Activated T-cell treated with anti-CD3 and anti-CD28 coated beads, Interleukin-2, amount 50 U/mL, for 1 hour (primary cell): ENCODE results near the gene JAM3.

ENCODE experiments used
- DNase-seq: peaks from one replicate; pipeline ENCODE4 v3.0.0-alpha.2; 2020

Gene JAM3

DNA sequence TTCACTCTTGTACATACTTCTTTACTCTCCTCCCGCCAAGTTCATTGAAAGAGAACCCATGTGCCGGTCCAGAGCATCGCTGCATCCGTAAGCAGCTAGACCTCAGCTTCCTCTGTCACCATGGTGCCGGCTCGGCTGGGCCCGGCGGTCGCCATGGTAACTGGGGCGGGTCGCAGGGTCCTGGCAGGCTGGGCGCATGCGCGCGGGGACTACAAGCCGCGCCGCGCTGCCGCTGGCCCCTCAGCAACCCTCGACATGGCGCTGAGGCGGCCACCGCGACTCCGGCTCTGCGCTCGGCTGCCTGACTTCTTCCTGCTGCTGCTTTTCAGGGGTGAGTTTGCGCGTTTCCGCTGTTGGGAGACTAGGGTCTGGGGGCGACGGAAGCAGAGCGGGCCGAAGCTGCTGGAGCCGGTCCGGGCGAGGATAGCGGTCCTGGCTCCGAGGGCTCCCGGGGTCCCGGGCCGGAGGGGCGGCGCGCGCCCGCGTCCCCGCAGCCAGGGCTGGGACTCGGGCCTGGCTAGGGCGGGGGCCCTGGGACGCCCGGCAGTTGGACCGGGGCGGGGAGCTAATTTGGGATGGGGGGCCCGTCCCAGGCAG lies at the start of gene JAM3:
Gene JAM3 (plus strand): TSS at position 244 of the 597 bp plus-strand sequence. CDS start 12 bp downstream, at position 256.
- DNase-seq, result peak; percentile 99

DNA sequence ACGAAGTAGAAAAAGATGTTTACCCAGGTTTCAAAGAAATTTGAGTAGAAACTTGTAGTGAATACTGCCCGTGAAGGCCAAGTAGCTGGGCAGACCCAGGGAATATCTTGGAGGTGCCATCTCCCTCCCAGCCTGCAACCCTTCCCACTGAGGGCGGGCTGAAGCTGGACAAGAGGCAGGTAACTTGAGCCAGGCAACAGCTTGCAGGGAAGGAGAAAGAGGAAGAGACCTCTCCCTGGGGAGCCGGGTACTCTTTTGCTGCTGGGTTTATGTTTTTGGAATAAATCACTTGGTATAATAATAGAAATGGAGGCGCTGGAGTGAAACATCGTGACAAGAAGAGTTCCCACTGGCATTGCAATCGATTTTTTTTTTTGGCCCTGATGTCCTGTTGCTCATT lies 49.4 kb upstream of the JAM3 start:
- no peak for DNase-seq

DNA sequence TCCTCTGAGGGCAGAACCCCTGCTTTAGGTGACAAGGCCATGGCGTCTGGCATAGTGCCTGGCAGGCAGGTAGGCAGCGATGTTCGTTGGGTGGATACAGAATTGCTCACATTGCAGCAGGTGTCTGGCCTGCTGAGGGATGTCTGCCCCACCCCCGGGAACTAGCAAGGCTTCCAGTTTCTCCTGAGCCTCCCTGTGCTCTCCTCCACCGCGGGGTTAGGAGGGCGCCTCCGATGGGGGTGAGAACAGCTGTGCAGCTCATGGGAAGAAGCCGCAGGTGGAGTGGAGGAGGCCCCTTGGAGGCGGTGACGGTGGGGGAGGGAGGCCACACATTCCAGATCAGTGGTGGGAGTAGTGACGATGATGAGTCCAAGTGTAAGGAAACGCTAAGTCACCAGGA lies 48.3 kb upstream of the JAM3 start:
- DNase-seq, result no peak

DNA sequence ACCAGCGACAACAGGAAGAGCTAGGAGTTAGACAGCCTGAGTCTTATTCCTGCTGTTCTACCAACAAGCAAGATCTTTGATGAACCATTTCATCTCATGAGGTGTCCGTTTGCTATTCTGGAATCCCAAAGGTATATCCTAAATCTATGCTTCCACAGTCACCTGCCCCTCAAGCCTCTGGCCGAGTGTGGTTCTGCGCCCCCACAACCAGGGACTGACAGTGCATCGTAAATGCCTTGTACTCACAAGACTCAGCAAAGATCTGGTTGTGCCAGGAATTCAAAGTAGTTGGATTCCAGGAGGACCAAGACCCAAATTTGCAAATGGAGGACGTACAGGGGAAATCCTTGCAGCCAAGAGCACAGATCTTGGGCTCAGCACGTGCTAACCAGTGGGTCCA lies 47.5 kb upstream of the JAM3 start:
- no peak for DNase-seq

DNA sequence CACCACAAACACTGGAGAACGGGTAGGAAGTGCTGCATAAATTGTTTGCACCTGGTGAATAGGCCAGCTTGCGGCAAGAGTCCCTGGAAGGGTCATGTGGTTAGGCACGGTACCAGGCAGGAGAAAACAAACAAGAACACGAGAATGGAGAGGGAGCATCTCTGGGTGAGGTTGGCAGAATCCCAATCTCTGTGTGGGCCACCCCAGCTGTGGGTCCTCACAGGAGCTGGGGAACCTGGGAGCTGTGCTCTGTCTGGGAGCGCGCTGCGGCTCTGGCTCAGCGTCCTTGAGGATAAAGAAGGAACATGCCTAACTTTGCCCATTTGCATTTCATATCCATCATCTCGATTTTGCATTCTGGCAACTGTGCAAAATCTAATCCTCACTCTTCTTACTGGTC lies 46.1 kb upstream of the JAM3 start:
- DNase-seq, result no peak

DNA sequence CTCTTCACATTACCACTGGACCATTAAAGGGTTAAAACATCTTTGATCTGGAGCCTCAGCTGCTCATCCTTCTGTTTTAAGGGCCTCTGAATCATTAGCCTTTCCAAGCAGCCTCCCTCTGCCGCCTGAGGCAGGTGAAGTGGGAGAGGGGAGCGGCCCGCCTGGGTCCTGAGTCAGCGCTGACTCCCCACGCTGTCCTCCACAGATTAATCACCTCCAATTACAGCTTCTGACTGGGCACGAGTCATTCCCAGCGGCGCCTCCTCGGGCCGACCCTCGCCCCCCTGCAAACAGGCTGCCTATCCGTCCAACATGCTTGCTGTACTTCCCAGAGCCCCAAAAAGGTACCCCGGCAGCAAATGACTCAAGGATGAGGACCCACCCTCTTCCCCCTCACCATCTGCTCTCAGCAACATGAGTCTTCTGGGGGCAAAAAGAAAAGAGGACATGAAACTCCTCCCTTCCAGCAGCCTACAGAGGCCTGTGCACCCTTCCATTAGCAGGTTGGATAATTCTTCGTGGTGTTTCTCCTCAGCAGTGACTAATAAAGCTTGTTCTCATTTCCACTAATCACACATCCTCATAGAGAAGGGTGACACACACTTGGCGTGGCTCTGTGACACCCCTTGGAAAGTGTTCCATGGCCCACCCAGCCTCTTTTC lies 44.3 kb upstream of the JAM3 start:
- no peak for DNase-seq

DNA sequence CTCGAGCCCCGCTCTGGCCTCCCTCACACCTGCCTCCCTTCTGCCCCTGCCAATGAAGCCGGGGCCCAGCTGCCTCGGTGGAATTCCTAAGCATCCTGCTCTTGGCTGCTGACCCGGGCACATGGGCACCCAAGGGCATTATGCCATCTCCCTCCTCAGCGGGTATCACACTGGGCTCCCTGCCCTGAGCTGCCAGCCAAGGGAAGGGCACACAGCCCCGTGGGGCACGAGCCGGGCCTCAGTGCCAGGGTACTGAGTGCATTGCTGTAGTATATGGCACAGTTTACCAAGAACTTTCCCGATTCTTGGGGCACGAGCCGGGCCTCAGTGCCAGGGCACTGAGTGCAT lies 43.8 kb upstream of the JAM3 start:
- no peak for DNase-seq

DNA sequence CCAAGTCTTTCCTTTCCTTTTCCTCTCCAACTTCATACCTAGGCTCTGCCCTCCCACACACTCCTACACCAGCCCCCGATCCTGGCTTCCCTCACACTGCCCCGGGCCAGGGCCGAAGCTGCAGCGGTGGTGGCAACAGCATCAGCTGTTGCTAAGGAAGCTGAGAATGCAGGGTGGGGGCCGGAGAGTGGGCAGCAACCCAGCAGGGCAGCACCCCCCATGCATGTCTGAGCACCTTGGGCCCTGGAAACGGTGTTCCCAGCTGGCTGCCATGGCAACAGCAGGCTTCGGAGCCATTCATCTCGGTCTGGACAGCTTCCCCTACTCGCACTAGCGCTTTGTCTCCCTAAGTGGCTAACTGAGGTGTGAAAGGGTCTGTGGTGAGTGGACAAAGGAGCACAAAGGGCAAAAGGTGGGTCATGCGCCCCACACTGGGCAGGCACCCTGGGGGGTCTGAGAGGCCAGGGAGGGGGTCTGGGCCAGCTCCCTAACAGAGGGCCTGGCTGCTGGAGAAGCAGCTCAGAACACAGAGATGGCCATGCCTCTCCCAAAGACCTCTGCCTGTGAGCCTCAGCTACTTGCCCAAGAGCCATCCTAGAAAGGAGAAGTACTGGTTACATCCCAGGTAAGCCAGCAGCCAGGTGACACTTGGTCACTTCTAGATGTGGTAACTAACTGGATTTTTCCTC lies 42.1 kb upstream of the JAM3 start:
- DNase-seq, result no peak

DNA sequence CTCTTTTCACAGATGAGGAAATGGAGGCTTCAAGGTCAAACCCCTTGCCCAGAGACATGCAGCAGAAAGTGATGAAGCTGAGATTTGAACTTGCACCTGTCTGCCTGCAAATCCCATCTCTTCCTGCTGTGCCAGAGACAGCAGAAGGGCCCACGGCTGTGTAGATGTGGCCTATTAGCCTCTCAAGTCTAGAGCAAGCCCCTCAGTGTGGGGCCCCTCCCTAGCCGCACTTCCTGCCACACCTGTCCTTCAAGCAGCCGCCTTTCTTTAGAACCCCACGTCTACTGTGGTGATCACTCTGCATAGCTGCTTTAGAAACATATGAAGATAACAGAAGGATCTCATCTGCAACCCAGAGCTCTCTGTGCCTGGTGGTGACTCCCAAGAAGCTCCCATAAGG lies 41.2 kb upstream of the JAM3 start:
- DNase-seq, result peak; percentile 60

DNA sequence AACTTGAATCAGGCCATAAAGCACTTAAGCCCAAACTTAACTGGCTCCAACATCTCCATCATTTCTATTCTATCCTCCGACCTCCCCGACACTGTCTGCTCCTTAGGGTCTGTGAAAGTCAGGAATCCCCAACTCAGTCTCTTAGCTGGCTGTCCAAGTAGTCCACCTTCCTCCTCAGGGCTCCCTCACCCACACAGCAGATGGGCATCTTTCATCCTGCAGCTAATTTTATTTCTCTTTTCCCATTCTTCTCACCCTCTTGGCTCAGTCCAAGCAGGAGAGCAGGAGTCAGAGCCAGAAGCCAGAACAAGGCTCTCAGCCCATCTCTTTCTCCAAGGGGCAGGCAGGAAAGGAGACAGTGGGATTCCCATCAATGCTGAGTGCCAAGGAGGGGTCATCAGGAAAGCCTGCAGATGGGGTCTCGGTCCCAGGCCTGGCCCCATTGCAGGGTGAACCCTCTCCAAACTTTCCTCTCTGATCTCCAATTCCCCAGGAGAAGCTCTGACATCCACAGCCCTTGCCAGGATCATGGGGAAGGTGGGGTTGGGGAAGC lies 40.4 kb upstream of the JAM3 start:
- DNase-seq, result no peak

DNA sequence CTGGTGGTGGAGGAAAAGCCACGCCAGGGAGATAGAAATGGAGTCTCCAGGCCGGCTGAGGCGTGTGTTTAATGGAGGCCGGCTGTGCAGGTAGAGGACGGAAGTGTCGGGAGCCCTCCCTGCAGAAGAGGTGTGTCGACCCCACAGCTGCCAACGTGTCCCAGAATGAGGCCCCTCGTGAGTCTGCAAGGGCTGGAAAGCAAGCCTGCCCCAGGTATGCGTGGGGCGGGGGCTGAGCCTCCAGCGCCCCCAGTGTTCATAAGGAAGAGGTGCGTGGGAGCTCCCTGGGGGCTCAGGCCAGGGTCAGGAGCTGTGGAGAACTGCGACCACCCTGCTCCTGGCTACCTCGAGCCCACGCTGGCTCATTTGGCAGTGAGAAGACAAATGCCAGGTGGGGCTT lies 38.0 kb upstream of the JAM3 start:
- DNase-seq, result no peak

DNA sequence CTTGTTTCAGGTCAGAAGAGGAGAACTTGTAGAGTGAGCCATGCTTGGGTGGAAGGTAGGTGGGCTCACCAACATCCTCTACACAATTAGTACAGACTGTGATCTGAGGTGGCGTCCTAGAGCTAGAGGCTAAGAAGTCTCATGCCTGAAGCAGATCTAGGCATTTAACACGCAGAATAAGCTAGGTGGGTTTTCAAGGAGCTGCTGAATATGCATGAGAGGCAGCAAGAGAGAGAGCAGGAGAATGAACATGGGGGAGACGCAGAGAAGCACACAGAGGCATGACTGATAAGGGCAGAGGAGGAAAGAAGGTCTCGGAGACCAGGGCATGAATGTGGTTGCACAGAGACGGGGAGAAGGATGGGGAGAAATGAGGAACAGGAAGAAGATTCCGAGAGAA lies 36.8 kb upstream of the JAM3 start:
- DNase-seq, result no peak

DNA sequence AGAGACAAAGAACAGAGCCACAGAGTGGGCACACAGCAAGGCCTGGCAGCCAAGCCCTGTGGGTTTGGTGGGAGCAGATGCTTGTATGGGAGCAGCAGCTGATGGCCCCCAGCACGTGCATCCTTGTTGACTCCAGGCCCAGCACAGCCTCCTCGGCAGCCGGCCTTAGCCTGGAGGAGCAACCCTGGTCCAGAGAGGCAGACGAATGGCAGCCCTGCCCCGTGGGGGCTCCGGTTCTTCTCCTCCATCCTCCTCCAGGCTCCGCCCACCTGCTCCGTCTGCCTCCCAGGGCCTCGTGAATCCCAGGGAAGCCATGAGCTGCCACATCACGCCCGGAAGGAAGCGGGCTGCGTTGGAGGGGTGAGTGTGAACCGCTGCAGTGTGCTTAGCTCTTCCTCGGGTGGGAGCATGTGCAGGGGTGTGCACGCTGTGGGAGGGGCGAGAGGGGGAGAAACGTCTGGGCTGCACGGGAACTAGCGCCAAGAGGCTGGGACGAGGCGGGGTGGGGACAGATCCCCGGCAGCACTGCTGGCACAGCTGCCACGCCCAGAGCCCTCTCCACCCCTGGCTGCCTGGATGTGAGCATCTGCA lies 36.3 kb upstream of the JAM3 start:
- DNase-seq, result no peak

DNA sequence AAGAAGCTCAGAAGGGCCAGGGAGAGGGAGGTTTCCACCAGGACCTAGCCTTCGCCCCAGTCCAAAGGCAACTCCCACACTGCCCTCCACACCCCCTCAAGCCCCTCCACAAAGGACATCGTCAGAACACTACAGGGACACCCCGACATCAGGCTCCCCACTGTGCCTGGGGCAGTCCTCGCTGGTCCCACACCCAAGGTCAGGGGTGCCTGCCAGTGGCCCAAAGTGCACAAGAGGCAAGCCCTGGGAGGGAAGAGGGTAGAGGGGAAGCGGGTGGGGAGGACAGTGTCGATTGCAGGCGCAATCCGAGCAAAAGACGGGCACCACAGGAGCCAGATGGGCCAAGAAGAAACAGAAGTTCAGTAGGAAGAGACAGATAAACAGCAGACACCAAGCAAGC lies 35.6 kb upstream of the JAM3 start:
- no peak for DNase-seq

DNA sequence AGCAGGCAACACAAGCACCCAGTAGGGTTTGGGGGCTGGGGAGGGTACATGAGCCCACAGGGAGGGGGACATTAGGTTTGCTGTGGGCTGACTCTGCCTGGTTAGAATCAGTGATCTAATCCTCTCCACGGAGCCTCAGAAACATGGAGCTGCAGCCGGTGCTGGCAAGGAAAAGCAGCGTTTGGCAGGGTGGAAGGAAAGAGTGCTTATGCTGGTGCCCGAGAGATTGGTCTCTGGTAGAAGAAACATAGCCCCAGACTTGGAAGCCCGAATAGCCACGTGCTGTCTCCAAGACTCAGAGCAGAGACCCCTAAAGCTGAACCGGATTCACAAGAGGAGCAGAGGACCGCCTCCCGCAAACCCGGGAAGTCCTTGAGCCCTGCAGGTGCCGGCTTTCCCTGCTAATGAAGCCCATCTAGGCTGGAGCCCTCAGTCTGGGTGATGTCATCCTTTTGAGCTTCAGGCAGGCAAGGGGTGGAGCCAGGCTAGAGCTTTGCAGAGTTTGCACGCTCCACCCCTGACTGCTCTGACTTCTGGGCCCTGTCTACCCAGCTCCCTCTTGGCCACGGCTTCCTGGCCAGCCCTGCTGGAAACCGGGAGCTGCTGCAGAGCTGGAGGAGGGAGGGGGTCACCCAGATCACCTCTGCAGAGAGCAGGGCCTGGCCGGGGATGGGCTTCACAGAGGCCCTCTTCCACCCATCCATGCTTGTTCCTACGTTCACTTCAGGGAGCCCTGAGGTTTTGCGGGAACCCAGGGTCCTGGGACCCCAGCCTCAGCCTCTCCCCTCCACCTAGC lies 35.0 kb upstream of the JAM3 start:
- peak; percentile 67 for DNase-seq

DNA sequence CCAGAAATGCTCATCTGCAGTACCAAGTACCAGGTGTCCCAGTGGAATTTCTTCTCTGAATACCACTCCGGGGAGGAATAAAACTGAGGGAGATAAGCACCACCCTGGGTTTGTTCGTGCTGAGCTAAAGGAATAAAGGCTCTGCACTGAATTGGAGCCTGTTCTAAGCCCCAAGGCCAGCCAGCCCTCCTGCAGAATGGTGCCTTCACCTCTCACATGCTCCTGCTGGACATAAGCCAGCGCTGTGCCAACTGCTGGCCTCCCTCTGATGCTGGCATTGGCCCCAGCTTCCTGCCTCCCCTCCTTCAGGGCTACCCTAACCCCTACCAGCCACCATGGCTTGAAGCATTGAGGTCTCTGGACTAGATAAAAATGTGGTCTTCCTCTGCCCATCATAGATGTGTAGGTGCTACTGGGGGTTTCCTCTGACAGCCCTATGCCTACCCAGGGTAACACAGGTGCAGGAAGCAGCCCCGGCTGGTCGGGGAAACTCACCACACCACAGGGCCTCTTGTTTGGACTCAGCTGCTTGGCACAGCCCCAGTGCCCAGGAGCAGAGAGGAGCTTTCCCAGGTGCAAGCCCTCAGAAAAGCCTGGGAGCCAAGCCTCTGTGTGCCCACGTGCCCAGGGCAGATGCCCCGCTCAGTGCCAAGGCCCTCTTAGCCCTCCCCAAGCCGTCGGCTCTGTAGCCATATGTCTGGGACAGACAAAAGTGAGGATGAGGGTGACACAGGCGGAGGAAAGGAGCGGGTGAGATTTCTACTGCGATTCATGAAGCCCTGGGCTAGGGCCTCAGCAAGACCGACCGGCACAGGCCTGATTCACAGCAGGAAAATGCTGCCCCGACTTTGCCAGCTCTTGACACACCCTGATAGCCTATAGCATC lies 34.1 kb upstream of the JAM3 start:
- DNase-seq, result no peak

DNA sequence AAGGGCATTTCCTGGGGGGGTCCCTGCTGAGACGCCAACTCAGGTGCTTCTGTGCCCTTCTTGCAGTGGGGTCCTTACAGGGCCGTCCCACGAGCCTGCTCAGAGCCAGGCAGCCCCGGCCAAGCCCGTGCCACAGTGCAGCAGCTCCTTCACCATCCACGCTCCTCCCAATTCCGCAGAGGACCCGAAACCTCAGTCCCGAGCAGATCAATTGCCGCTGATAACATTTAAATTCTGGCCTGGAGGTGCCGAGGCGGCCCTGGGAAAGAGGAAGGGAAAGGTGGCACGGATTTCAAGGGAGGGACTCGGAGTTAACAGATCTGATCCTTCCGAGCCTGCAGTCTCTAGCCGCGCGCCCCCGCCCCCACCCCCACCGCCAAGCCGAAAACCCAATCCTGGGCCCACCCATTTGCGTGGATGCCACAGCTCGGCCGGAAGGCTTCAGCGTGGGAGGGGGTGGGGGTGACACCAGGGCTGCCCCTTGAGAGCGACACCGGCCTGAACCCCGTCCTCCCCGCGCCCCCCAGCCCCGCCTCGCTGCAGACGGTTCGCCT lies 32.3 kb upstream of the JAM3 start:
- DNase-seq, result peak; percentile 45

DNA sequence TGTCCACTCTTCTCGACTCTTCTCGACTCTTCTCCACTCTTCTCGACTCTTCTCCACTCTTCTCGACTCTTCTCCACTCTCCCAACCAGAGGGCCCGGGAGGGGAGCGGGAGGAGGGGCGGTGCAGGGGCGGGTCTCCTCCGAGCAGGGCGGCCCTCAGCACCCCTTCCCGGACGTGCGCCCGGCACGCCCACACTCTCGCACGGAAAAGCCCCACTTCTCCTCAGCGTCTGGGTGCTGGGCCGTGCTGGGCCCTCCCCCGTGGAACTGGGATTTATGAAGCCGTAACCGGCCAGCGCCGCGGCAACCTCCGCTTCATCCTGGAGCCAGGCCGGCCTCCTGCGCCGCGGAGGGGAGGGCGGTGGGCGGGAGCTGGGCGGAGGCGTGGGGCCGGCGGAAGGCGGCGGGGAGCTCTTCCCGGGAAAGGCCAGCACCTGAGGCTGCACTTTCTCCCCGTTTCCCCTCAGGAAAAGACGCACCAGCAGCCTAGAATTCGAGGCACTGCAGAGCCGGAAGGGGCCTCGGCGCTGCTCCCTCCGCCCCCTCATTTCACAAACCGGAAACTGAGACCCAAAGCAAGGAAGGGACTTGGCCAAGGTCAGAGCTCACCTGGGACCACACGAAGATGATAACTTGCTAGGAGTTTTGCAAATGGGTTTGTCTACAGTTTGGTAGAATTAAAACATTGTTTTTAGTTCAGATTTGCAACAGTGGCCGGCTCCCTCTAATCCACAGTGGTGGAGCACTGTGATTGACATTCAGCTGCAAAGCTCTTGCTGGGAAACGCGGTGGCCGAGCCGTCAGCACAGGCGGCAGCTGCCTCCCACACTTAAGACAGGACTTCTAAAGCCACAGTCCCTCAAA lies 31.6 kb upstream of the JAM3 start:
- peak; percentile 66 for DNase-seq

DNA sequence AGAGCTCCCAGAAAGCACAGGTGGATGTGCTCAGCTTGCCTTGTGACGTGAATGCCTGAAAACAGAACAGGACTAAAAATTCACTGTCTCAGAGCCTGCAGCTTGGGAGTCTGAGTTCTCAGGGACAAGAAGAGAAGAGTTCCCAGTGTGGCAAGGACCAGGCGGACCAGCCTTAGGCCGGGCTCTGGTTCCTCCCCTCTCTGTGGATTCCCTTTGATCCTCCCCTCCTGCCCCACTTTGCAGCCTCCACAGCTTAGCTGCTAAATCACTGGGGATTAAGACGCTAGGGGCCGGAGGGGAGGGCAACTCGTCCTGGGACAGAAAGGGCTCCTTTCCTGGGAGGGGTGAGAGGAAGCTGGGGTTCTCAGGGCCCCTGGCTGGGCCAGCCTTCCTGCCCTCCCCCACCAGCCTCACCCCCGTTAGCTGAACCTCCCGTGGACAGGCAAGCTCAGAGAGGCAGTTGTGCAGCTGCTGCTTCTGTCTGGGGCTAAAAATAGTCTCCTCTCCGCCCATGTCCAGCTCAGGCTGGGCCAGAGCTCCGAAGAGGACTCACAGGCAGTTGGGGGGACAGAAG lies 29.9 kb upstream of the JAM3 start:
- DNase-seq, result no peak

DNA sequence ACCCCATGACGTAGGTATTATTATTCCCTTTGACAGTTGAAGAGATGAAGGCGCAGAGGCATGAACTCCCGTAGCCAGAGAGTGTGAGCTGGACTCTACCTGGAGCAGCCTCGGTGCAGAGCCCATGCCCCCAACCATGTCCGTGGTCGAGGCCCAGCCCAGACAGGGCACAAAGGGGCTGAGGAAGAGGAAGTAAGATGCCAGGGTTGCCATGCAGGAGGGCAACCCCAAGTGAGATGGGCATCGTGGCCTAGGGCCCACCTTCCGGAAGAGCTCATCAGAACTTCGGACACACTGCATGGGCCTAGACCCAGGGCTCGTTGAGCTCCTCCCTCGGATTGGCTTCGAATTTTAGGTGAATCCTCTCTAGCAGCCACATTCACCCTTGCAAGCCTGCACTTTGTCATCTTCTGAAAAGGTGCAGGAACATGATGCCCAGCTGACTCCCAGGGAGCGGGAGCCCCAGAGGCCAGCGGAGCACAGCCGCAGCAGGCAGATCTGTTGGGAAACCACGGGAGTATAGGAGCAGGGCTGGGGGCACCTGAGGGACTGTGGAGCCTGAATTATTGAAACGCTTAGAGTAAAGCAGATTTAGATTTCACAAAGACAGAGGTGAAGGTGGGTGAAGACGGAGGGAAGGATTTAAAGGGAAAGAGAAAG lies 29.0 kb upstream of the JAM3 start:
- no peak for DNase-seq
